ENCODE data around the gene RGL4. TPM values are rescaled to one million over a fixed set of nuclear protein-coding genes. Genes with fewer than 3 reads are reported as not detected.
"Not testable (repeated sequence)": the region's sequence is repeated elsewhere in the genome, so short reads cannot be mapped to it uniquely, and the experiment has no call there.

RGL4 gene
- total and polyA plus RNA-seq, 2 experiments from 2014 or later, result 0.16 TPM; not detected in 1

GRCh38 chr22:23674886-23675501 is 15.8 kb upstream of the RGL4 start:
- H3K27ac Mint-ChIP-seq; H3K4me3 ChIP-seq; H3K27ac ChIP-seq (ENCODE audit: low read depth); H3K9me2 ChIP-seq (ENCODE audit: insufficient read depth); H3K36me3 Mint-ChIP-seq (ENCODE audit: low read depth); H3K9me3 Mint-ChIP-seq; H3K36me3 ChIP-seq (ENCODE audit: insufficient read depth); H3F3A ChIP-seq (replicated peaks; ENCODE audit: low read depth); H2AFZ ChIP-seq; H4K20me1 ChIP-seq (replicated peaks; ENCODE audit: insufficient read depth); H3K4me2 ChIP-seq; ATAC-seq; H3K4me3 Mint-ChIP-seq; H3K79me2 ChIP-seq (replicated peaks; ENCODE audit: insufficient read depth); H3K4me1 ChIP-seq (ENCODE audit: insufficient read depth); DNase-seq (ENCODE audit: low spot score); H3K27me3 ChIP-seq (ENCODE audit: insufficient read depth): not testable (repeated sequence)
- peaks cover 26% of the 10 kb centered on the region for H3K4me1 Mint-ChIP-seq
- H3K27me3 Mint-ChIP-seq (ENCODE audit: insufficient read depth, low read depth, poor library complexity), result peaks cover 14% of the 10 kb centered on the region

DNA sequence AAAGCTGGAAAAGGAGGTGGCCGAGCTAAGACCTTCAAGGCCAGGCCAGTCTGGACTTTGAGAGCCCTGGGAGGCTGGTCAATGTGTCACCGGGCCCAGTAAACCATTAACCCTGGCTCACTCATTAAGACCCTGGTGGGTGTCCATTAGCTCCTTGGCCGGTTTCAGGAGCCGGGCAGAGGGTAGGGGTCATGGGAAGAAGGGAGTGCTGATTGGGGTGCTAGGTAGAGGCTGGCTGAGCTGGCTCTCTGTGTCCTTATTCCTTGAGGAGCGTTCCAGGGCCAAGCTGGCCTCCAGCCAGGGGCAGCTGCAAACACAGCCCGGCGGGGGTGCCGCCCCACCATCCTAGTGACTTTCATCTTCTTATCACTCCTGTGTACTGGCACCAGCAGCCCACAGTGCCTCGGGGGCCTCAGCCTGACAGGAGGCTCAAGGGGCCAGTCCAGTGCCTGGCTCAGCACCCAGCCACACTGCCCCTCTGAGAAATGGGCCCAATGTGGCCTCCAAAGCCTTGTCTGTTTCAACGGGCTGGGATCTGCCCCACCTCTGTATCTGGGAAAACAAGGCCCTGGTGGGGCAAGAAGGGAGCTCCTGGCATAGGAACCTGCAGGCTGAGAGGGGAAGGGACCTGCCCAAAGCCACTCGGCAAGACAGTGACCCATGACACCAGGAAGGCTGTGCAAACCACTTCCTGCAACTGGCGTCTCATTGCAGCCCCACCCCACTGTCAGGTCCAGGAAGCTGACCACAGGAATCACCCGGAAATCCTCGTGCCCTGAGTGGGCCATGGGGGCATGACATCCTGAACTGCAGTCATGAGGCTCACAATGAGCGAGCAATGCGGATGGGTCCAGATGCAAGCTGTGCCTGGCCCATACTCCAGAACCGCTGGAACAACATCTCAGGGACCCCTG is 15.1 kb upstream of the RGL4 start:
- no peak overlapping the region for H3K4me2 ChIP-seq
- H3K79me2 ChIP-seq (replicated peaks; ENCODE audit: insufficient read depth), result no peaks in the 10 kb centered on the region
- no peak overlapping the region for H3K4me3 Mint-ChIP-seq
- no peak overlapping the region for H3K4me3 ChIP-seq
- no peaks in the 10 kb centered on the region for H3K4me1 ChIP-seq (ENCODE audit: insufficient read depth)
- no peaks in the 10 kb centered on the region for H3F3A ChIP-seq (replicated peaks; ENCODE audit: low read depth)
- H3K27me3 ChIP-seq (ENCODE audit: insufficient read depth), result no peaks in the 10 kb centered on the region
- no peaks in the 10 kb centered on the region for H3K36me3 ChIP-seq (ENCODE audit: insufficient read depth)
- no peak for DNase-seq (ENCODE audit: low spot score)
- no peak overlapping the region for H3K27ac ChIP-seq (ENCODE audit: low read depth)
- H2AFZ ChIP-seq, result no peak overlapping the region
- H3K27me3 Mint-ChIP-seq (ENCODE audit: insufficient read depth, low read depth, poor library complexity), result peaks cover 14% of the 10 kb centered on the region
- H3K9me3 Mint-ChIP-seq, result no peaks in the 10 kb centered on the region; the same call in 2 of the 3 replicates
- peaks cover 3% of the 10 kb centered on the region; the same call in 1 of the 2 replicates for H4K20me1 ChIP-seq (replicated peaks; ENCODE audit: insufficient read depth)
- peaks cover 26% of the 10 kb centered on the region for H3K4me1 Mint-ChIP-seq
- no peaks in the 10 kb centered on the region; the same call in 2 of the 3 replicates for H3K36me3 Mint-ChIP-seq (ENCODE audit: low read depth)
- H3K9me2 ChIP-seq (ENCODE audit: insufficient read depth), result no peaks in the 10 kb centered on the region
- TF ChIP-seq, protein P1, sequence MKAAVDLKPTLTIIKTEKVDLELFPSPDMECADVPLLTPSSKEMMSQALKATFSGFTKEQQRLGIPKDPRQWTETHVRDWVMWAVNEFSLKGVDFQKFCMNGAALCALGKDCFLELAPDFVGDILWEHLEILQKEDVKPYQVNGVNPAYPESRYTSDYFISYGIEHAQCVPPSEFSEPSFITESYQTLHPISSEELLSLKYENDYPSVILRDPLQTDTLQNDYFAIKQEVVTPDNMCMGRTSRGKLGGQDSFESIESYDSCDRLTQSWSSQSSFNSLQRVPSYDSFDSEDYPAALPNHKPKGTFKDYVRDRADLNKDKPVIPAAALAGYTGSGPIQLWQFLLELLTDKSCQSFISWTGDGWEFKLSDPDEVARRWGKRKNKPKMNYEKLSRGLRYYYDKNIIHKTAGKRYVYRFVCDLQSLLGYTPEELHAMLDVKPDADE (IDR thresholded peaks at IDR 0.05), result no peak
- TF ChIP-seq REST (IDR thresholded peaks at IDR 0.05; ENCODE audit: unreplicated experiment) (no peak), EZH2 (IDR thresholded peaks at IDR 0.05; ENCODE audit: low read depth, unreplicated experiment) (no peak), JUNB (IDR thresholded peaks at IDR 0.05; ENCODE audit: unreplicated experiment) (no peak), ZNF331 (CRISPR knock-in tag; IDR thresholded peaks at IDR 0.05; ENCODE audit: low read depth) (no peak)
- TF ChIP-seq, protein P2, sequence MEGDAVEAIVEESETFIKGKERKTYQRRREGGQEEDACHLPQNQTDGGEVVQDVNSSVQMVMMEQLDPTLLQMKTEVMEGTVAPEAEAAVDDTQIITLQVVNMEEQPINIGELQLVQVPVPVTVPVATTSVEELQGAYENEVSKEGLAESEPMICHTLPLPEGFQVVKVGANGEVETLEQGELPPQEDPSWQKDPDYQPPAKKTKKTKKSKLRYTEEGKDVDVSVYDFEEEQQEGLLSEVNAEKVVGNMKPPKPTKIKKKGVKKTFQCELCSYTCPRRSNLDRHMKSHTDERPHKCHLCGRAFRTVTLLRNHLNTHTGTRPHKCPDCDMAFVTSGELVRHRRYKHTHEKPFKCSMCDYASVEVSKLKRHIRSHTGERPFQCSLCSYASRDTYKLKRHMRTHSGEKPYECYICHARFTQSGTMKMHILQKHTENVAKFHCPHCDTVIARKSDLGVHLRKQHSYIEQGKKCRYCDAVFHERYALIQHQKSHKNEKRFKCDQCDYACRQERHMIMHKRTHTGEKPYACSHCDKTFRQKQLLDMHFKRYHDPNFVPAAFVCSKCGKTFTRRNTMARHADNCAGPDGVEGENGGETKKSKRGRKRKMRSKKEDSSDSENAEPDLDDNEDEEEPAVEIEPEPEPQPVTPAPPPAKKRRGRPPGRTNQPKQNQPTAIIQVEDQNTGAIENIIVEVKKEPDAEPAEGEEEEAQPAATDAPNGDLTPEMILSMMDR (conservative IDR thresholded peaks at IDR 0.05; ENCODE audit: low read depth in 2 of 2), result no peak
- ATAC-seq, result no peak
- H3K27ac Mint-ChIP-seq, result no peak overlapping the region

GRCh38 chr22:23676841-23677700 is 13.7 kb upstream of the RGL4 start:
- not testable (repeated sequence) for H3K27me3 ChIP-seq (ENCODE audit: insufficient read depth); H3K4me3 ChIP-seq; H3K4me3 Mint-ChIP-seq; H3K36me3 Mint-ChIP-seq (ENCODE audit: low read depth); H3K4me2 ChIP-seq; H3K36me3 ChIP-seq (ENCODE audit: insufficient read depth); H3K9me2 ChIP-seq (ENCODE audit: insufficient read depth); H2AFZ ChIP-seq; H3K27ac ChIP-seq (ENCODE audit: low read depth); H3K79me2 ChIP-seq (replicated peaks; ENCODE audit: insufficient read depth); DNase-seq (ENCODE audit: low spot score); ATAC-seq; H3K4me1 ChIP-seq (ENCODE audit: insufficient read depth); H4K20me1 ChIP-seq (replicated peaks; ENCODE audit: insufficient read depth); H3K9me3 Mint-ChIP-seq; H3F3A ChIP-seq (replicated peaks; ENCODE audit: low read depth)
- H3K27me3 Mint-ChIP-seq (ENCODE audit: insufficient read depth, low read depth, poor library complexity), result peaks cover 14% of the 10 kb centered on the region
- H3K27ac Mint-ChIP-seq, result peak overlapping the region; percentile 84
- H3K4me1 Mint-ChIP-seq, result peaks cover 26% of the 10 kb centered on the region

Measured in GM23338 (cell line).